Glomerular visceral epithelial cell (primary cell): ENCODE results near the gene ANO7.

Source experiments
- DNase-seq: peaks from one replicate; pipeline ENCODE4 v3.0.0-alpha.2; 2016; ENCODE audit errors: extremely low spot score

Gene ANO7

GRCh38 chr2:241274127-241274526 is 85.7 kb downstream of the ANO7 start:
- DNase-seq = no peak
